Activated naive CD8-positive, alpha-beta T cell treated with anti-CD3 and anti-CD28 coated beads, Interleukin-2, amount 10 ng/mL, durations not matched to agents 7 days and 5 days (primary cell): ENCODE data around the gene GNG8. TPM values are rescaled to one million over a fixed set of nuclear protein-coding genes. Genes with fewer than 3 reads are reported as not detected.

Experiments
- ATAC-seq: fragments of 150-1000 bp; cut with Tn5 transposase; one replicate; pipeline ENCODE4 v1.10.0; 2021; ENCODE audit warnings: low read depth, moderate library complexity
- POLR2A ChIA-PET: fragments of 350-600 bp; sonication (Branson Sonifier 250); formaldehyde crosslinking; loops from one replicate; lab custom pipeline; 2021; ENCODE audit warnings: antibody characterized with exemption; lab: Charles Lee
- DNase-seq: peaks from one replicate; pipeline ENCODE4 v3.0.0; 2021
- H3K27ac Mint-ChIP-seq: one replicate; pipeline ENCODE4 v1.8.0; 2022; ENCODE audit warnings: mild to moderate bottlenecking, mixed read lengths
- H3K27me3 Mint-ChIP-seq: one replicate; pipeline ENCODE4 v1.8.0; 2022; ENCODE audit warnings: mild to moderate bottlenecking, moderate library complexity, mixed read lengths
- H3K36me3 Mint-ChIP-seq: one replicate; pipeline ENCODE4 v1.8.0; 2021; ENCODE audit warnings: mild to moderate bottlenecking, mixed read lengths
- H3K4me1 Mint-ChIP-seq: one replicate; pipeline ENCODE4 v1.8.0; 2021; ENCODE audit warnings: mixed read lengths
- H3K4me3 Mint-ChIP-seq: one replicate; pipeline ENCODE4 v1.8.0; 2022; ENCODE audit warnings: mild to moderate bottlenecking, moderate library complexity, mixed read lengths
- H3K9me3 Mint-ChIP-seq: one replicate; pipeline ENCODE4 v1.8.0; 2021; ENCODE audit warnings: mixed read lengths
- total RNA-seq, 2 experiments: library from RNA; stranded (reverse); gene quantifications; one replicate each; pipeline ENCODE4 v1.2.3, GENCODE V29; 2021

The GNG8 gene
- total RNA-seq, 2 experiments from 2014 or later = 2.4 TPM; not detected in 1

DNA sequence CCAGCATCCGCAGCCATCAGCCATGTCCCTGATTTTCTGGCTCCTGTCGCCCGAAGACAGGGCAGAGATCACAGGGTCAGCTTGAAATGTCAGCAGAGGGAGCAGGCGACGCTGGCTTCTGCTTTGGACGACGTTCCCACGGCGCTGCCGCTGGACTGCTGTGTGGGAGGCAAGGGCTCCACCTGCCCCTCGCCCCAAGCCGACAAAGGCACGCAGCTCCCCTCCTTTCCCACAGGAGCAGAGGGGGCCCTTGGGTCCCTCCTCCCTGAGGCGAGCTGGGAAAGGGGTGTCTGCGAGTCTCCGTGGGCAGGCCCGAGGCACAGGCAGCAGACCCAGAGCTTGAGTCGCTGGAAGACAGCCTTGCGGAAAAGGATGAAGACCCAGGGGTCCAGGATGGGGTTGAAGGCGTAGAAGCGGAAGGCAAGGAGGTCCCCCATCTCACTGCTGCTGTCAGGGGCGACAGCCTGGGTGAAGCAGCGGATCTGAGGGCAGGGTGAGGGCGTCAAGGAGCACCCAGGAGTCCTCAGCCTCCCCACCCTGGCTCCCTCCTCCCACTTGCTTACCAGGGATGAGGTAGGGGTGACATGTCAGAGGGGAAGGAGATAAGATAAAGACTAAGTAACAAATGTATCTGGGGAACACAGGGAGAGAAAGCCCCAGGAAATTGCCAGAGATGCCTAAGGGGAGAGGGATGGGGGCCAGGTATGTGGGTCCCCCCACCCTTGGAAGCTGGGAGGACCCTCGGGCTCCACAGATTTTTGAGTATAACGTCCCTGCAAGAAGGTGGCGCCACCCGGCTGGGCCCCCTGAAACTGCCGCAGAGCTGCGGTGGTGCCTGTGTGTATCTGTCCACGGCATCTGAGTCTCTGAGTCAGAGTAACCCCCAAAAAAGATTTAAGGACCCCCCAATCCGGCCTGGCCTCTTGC is 14.5 kb downstream of the GNG8 start:
- Mint-ChIP-seq H3K4me1 (peaks cover 55% of the 10 kb centered on the region), H3K27me3 (no peaks in the 10 kb centered on the region), H3K36me3 (peaks cover 2% of the 10 kb centered on the region), H3K4me3 (peak overlapping the region; percentile 78), H3K27ac (peak overlapping the region; percentile 93), H3K9me3 (no peaks in the 10 kb centered on the region)
- POLR2A ChIA-PET = interaction anchor here (0.5 to 5.7 kb wide), 7 partner anchors 8 to 274 kb away, joined by 3 to 36 read pairs (median 5); no protein-coding TSS in a partner anchor
- ATAC-seq (no peak), DNase-seq (no peak)

DNA sequence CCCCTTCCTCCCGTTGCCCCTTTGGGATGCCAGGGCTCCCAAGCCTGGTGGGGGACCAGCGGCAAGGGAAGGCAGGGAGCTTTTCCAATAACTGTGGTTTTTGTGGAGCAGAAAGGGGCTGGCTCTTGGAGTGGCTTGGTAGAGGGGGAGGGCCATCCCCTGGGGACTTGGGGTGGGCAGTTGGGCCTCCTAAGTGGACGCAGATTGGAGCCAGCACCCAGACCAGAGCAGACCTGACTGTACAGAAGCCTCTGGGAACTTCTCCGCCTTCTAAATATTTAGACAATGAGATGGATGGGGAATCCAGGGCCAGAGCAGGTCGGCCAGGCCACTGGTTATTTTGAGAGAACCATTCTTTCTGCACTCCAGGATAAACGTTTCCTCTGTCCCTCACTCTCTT is 15.3 kb downstream of the GNG8 start:
- H3K27ac Mint-ChIP-seq = peak overlapping the region; percentile 93
- H3K4me3 Mint-ChIP-seq = no peak overlapping the region
- POLR2A ChIA-PET = interaction anchor here (1.0 to 1.6 kb wide), 2 partner anchors 9 to 11 kb away, joined by 3 read pairs; no protein-coding TSS in a partner anchor
- H3K9me3 Mint-ChIP-seq = no peaks in the 10 kb centered on the region
- H3K36me3 Mint-ChIP-seq = peaks cover 2% of the 10 kb centered on the region
- DNase-seq = no peak
- no peaks in the 10 kb centered on the region for H3K27me3 Mint-ChIP-seq
- peaks cover 60% of the 10 kb centered on the region for H3K4me1 Mint-ChIP-seq
- ATAC-seq = no peak

DNA sequence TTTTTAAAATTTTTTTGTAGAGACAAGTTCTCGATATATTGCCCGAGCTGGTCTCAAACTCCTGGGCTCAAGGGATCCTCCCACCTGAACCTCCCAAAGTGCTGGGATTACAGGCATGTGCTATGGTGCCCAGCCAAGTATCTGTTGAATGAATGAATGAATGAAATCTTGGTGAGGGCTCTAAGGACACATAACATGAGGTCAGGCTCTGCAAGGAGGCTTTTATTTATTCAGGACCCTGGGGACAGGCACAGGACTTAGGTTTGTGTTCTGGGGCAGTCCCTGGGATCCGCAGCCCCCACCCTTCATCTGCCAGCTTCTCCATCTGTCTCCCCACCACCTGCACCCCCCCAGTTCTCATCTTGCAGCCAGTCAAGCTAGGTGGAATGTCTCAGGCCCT is 15.7 kb downstream of the GNG8 start:
- H3K4me3 Mint-ChIP-seq = peak overlapping the region; percentile 65
- H3K36me3 Mint-ChIP-seq = peaks cover 2% of the 10 kb centered on the region
- H3K9me3 Mint-ChIP-seq = no peaks in the 10 kb centered on the region
- no peak for DNase-seq
- no peak for ATAC-seq
- peak overlapping the region; percentile 89 for H3K27ac Mint-ChIP-seq
- peaks cover 58% of the 10 kb centered on the region for H3K4me1 Mint-ChIP-seq
- POLR2A ChIA-PET = interaction anchor here (0.9 to 4.4 kb wide), 6 partner anchors 9 to 19 kb away, joined by 3 to 39 read pairs (median 3); partner anchors contain the start of gene CALM3
- no peaks in the 10 kb centered on the region for H3K27me3 Mint-ChIP-seq

DNA sequence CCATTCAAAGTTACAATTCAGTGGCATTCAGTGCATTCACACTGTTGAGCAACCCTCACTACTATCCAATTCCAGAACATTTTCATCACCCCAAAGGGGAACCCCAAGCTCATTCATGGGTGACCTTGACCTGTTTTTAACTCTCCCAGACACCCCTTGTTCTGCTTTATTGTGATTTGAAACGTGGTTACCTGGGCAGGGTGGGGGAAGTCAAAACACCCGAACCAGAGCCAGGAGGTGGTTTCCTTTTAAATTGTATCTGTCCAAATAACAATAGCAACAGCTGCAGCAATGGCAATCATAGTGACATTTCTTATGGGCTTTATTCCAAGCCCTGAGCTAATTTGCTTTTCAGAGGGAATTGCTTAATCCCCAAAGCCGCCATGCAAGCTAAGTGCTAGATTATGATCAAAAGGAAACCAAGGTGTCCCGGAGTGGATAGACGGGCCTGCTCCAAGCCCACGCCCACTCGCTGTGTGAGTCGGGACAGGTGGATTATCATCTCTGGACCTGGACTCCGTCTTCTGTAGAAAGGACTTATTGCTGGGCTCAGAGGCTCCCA is 17.3 kb downstream of the GNG8 start:
- Mint-ChIP-seq H3K27ac (peak overlapping the region; percentile 89), H3K4me3 (peak overlapping the region; percentile 65), H3K4me1 (peaks cover 54% of the 10 kb centered on the region), H3K9me3 (no peaks in the 10 kb centered on the region), H3K36me3 (no peaks in the 10 kb centered on the region), H3K27me3 (no peaks in the 10 kb centered on the region)
- POLR2A ChIA-PET = interaction anchor here (0.9 to 4.4 kb wide), 5 partner anchors 10 to 99 kb away, joined by 3 to 39 read pairs (median 3); partner anchors contain the start of gene CALM3
- ATAC-seq = no peak
- DNase-seq = no peak

DNA sequence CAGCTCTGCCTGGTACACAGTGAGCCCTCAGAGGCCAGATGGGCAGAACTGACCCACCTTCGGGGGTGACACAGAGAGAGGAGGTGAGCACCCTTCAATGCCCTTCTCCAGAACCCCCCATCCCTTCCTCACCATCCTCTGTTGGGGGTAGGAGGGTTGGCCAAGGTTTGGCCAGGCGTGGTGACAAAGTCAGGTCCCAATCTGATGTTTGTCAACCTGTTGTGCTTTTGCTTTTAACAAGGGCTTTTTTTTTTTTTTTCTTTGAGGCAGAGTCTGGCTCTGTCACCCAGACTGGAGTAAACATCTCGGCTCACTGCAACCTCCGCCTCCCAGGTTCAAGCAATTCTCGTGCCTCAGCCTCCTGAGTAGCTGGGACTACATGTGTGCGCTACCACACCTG is 18.4 kb downstream of the GNG8 start:
- POLR2A ChIA-PET = interaction anchor here (0.6 to 4.4 kb wide), 6 partner anchors 10 to 158 kb away, joined by 3 to 39 read pairs (median 8); partner anchors contain the start of genes CALM3 and DACT3
- ATAC-seq (peak; percentile 6), DNase-seq (no peak)
- Mint-ChIP-seq H3K9me3 (no peaks in the 10 kb centered on the region), H3K4me3 (no peak overlapping the region), H3K4me1 (peaks cover 58% of the 10 kb centered on the region), H3K27me3 (no peaks in the 10 kb centered on the region), H3K36me3 (no peaks in the 10 kb centered on the region), H3K27ac (peak overlapping the region; percentile 96)

DNA sequence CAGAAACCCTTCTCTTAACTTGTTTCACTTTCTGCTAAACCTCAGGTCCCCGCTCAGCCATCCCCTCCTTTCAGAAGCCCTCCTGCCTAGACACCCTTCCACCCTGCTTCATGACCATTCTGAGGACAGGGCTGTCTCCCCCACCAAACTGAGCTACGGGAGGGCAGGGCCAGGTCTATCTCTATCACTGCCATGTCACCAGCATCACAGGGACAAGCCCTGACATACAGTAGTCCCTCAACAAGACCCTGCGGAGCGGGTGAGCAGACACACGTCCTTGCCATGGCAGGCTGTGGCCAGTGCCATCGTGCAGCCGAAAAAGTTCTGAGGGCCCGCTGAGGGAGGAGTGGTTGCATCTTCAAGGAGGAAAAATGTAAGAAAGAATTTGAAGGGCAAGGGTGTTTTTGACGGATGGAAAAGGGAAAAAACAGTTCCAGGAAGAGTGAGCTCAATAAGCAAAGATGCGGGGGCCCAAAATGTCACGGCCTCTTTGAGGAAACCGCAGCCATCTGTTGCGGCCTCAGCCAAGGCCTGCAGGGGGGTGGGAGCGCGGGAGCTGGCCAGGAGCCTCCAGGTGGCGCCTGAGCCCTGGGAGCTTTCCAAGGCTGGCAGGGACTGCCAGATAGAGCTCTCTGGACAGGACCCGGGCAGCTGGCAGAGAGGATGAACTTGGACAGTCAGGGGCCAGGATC is 19.2 kb downstream of the GNG8 start:
- Mint-ChIP-seq H3K4me1 (peaks cover 58% of the 10 kb centered on the region), H3K36me3 (no peaks in the 10 kb centered on the region), H3K9me3 (no peaks in the 10 kb centered on the region), H3K27ac (peak overlapping the region; percentile 96), H3K4me3 (peak overlapping the region; percentile 80), H3K27me3 (no peaks in the 10 kb centered on the region)
- POLR2A ChIA-PET = interaction anchor here (0.7 to 4.4 kb wide), 6 partner anchors 11 to 172 kb away, joined by 3 to 39 read pairs (median 8); partner anchors contain the start of genes CALM3, DACT3 and SLC1A5
- no peak for ATAC-seq
- DNase-seq = peak; percentile 61

DNA sequence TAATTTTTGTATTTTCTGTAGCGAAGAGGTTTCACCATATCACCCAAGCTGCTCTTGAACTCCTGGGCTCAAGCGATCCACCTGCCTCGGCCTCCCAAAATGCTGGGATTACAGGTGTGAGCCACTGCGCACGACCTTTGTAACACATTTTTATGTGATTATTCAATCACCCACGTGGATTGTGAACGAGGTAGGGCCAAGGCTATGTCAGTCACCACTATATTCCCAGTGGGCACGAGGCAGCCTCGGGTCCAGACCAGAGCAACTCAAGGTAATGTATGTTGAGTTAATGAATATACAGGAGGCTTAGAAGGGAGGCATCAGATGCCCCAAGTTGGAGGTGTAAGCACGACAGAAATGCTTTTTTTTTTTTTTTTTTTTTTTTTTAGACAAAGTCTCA is 20.0 kb downstream of the GNG8 start:
- no peak for ATAC-seq
- Mint-ChIP-seq H3K27me3 (no peaks in the 10 kb centered on the region), H3K9me3 (no peaks in the 10 kb centered on the region), H3K36me3 (peaks cover 2% of the 10 kb centered on the region), H3K4me1 (peaks cover 61% of the 10 kb centered on the region), H3K4me3 (no peak overlapping the region), H3K27ac (peak overlapping the region; percentile 67)
- DNase-seq = no peak
- POLR2A ChIA-PET = interaction anchor here (0.7 to 4.4 kb wide), 5 partner anchors 12 to 46 kb away, joined by 4 to 39 read pairs (median 15); partner anchors contain the start of genes CALM3 and DACT3

DNA sequence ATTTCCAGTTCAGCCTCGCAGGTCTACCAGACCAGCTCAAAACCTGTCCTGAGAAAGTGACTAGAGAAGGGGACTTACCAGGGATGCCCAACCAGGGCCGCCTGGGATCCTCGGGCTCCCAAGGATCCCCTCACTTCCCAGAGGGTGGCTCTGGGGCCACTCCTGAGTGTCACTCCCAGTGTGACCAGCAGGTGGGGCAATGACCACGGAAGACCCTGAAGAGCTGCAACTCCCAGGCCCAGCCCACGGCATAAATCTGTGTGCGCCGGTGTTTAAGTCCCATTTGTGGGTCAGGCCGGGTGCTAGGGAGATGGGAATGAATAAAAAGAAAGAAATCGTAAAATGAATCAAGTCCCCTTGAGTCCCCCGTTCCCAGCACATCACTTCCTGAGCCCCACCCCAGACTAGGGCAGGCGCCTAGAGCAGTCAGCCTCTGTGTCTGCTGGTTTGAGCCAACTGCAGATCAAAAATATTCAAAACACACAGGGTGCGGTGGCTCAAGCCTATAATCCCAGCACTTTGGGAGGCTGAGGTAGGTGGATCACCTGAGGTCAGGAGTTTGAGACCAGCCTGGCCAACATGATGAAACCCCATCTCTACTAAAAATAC is 21.8 kb downstream of the GNG8 start:
- ATAC-seq (peak; percentile 28), DNase-seq (peak; percentile 87)
- Mint-ChIP-seq H3K27me3 (no peaks in the 10 kb centered on the region), H3K36me3 (peaks cover 10% of the 10 kb centered on the region), H3K27ac (peak overlapping the region; percentile 83), H3K9me3 (no peaks in the 10 kb centered on the region), H3K4me3 (peak overlapping the region; percentile 33), H3K4me1 (peaks cover 56% of the 10 kb centered on the region)
- POLR2A ChIA-PET = interaction anchor here (2.6 to 4.4 kb wide), 3 partner anchors 10 to 48 kb away, joined by 15 to 37 read pairs (median 36); partner anchors contain the start of genes CALM3, DACT3 and PTGIR

DNA sequence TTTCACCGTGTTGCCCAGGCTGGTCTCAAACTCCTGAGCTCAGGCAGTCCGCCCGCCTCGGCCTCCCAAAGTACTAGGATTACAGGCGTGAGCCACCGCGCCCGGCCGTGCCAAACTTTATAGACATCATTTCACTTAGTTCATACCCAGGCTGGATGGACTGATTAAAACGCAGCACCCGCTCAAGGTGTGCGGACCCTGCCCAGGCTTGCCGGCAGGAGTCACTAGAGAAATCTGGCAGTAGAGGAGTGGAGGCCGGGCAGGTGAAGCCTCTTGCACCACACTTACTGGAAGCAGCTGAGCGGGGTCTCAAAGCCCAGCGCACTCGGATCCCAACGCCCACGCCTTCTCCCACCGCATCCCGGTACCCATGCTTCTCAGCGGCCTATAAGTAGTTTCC is 22.5 kb downstream of the GNG8 start:
- H3K4me1 Mint-ChIP-seq = peaks cover 51% of the 10 kb centered on the region
- H3K27ac Mint-ChIP-seq = peak overlapping the region; percentile 56
- POLR2A ChIA-PET = interaction anchor here (2.6 to 4.4 kb wide), 3 partner anchors 10 to 48 kb away, joined by 15 to 37 read pairs (median 36); partner anchors contain the start of genes CALM3, DACT3 and PTGIR
- H3K9me3 Mint-ChIP-seq = no peaks in the 10 kb centered on the region
- ATAC-seq = no peak
- peaks cover 16% of the 10 kb centered on the region for H3K36me3 Mint-ChIP-seq
- H3K4me3 Mint-ChIP-seq = no peak overlapping the region
- no peaks in the 10 kb centered on the region for H3K27me3 Mint-ChIP-seq
- DNase-seq = peak; percentile 31

DNA sequence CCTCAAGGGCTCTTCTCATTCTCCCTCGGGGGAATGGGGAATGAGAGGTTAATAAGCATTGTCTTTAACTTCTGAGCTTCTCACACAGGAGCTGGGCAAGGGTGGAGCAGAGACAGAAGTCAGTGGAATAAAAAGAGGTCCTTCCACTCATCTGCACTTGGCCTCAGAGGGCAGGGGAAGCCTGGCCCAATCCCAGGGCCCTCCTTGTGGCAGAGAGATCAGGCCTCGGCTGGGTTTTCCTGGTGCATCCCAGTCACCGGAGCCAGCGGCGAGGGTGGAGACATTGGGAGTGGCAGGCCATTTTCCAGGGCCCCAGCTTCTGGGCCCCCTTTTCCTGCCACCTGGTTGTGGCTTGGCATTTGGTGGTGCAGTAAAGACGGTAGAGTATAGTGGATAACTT is 24.2 kb downstream of the GNG8 start:
- no peaks in the 10 kb centered on the region for H3K9me3 Mint-ChIP-seq
- no peak for DNase-seq
- peaks cover 27% of the 10 kb centered on the region for H3K36me3 Mint-ChIP-seq
- POLR2A ChIA-PET = interaction anchor here (0.8 to 4.7 kb wide), 17 partner anchors 8 to 209 kb away, joined by 3 to 142 read pairs (median 4); partner anchors contain the start of genes CALM3, DACT3 and PTGIR
- ATAC-seq = peak; percentile 32
- H3K4me3 Mint-ChIP-seq = peak overlapping the region; percentile 70
- no peaks in the 10 kb centered on the region for H3K27me3 Mint-ChIP-seq
- peaks cover 46% of the 10 kb centered on the region for H3K4me1 Mint-ChIP-seq
- peak overlapping the region; percentile 91 for H3K27ac Mint-ChIP-seq

DNA sequence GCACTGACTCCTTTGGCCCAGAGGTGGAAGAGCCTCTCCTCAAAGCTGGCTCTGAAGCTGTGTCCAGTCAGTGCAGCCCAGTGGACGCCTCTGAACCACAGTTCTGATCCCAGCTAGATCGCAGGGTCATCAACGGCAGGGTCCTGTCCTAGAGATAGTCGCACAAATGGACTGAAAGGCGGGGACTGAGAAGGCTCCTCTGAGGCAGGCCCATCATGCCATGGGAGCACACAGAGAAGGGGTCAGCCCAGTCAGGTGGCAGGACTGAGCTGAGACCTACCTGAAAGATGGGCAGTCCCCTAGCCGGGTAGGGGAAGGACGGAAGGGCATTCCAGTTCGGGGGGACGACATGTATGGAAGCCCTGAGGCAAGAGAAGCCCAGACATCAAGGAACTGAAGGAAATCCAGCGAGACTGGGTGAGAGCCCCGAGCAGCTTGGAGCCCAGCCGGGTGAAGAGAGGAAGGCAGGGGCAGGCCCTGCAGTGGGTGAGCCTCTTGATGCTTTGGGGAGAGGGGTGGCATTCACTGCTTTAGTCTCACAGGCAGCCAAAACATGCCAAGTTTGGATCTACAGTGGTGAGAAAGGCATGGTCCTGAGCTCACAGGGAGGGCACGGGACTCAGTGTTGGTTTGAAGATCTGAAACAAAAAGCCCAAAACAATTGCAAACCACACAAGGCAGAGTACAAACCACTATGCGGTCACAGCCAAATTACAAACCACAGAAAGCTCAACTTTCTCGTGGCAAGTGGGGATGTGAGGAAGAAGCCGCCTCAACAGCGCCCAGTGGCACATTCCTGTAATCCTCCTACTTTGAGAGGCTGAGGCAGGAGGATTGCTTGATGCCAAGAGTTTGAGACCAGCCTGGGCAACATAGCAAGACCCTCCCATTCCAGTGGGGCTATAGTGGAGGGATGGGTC is 24.9 kb downstream of the GNG8 start:
- POLR2A ChIA-PET = interaction anchor here (0.8 to 4.7 kb wide), 15 partner anchors 9 to 210 kb away, joined by 3 to 142 read pairs (median 4); partner anchors contain the start of genes CALM3, DACT3 and PTGIR
- peak; percentile 23 for ATAC-seq
- Mint-ChIP-seq H3K4me3 (peak overlapping the region; percentile 70), H3K9me3 (no peaks in the 10 kb centered on the region), H3K4me1 (peaks cover 42% of the 10 kb centered on the region), H3K36me3 (peaks cover 31% of the 10 kb centered on the region), H3K27me3 (no peaks in the 10 kb centered on the region), H3K27ac (peak overlapping the region; percentile 91)
- peak; percentile 52 for DNase-seq
